ENCODE measurements around the gene ILK. TPM values are rescaled to one million over a fixed set of nuclear protein-coding genes. Genes with fewer than 3 reads are reported as not detected.

ILK gene
- polyA plus RNA-seq (2013, experiment 1 of 2), result 79.5 TPM
- polyA plus RNA-seq (2013, experiment 2 of 2), result 86.9 TPM

DNA sequence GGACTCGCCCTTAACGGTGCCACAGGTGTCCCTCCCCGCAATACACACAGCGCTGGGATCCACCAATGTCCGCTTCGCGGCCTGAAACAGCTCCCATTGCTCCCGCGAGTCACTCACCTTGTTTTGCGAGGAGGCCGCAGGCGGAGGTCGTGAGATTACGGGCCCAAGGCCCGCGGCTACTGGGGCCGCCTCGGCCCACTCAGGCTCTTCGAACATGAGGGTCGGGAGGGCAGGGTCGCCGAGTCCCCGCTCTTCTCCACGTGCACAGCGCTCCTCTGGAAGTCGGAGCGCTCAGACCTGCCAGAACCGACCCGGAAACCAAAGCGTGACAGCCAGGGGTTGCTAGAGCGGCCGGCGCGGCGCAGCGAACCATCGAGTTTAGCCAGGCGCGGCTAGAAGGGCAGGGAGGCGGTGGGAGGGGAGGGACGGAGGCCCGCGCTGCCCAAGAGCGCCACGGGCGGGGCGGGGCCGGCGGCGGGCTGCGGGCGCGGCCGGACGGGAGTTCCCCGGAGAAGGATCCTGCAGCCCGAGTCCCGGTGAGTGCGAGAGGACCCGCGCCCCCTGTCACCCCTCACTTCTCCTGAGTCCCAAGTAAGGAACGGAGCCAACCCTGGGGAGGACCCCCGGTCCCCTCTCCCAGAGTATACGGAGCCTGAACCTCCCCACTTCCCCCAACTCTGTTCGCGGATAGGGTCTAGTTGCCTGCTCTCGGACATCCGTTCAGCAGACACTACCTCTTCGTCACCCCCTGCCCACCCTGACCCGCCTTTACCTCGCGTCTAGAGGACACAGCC is at the start of gene ILK, which contains the start of gene RRP8:
Gene ILK, plus strand, starts transcription at position 488 of the 794 bp plus-strand sequence. CDS start 498 bp downstream, outside the sequence.
Gene RRP8, minus strand, starts transcription at position 330 of the 794 bp plus-strand sequence. Its CDS starts 114 bp downstream, at position 216.
- H3K36me3 ChIP-seq (ENCODE audit: insufficient read depth, low read length), result peaks cover 45% of the 10 kb centered on the region
- no peaks in the 10 kb centered on the region for H3K9me3 ChIP-seq (ENCODE audit: insufficient read depth, low read depth, low read length)
- WGBS, result under 1% methylated on average over 72 of the region's 72 CpGs
- peak within 1 kb of the TSS; percentile 84 for H3K27ac ChIP-seq (ENCODE audit: low read depth, low read length)
- H3K27me3 ChIP-seq (ENCODE audit: insufficient read depth, low read length), result no peaks in the 10 kb centered on the region
- H3K9ac ChIP-seq (ENCODE audit: low read depth, low read length), result peak within 1 kb of the TSS; percentile 88
- H3K4me1 ChIP-seq (ENCODE audit: insufficient read depth, low read length), result peaks cover 31% of the 10 kb centered on the region
- H3K4me3 ChIP-seq (ENCODE audit: low read length), result peak within 1 kb of the TSS; percentile 81

DNA sequence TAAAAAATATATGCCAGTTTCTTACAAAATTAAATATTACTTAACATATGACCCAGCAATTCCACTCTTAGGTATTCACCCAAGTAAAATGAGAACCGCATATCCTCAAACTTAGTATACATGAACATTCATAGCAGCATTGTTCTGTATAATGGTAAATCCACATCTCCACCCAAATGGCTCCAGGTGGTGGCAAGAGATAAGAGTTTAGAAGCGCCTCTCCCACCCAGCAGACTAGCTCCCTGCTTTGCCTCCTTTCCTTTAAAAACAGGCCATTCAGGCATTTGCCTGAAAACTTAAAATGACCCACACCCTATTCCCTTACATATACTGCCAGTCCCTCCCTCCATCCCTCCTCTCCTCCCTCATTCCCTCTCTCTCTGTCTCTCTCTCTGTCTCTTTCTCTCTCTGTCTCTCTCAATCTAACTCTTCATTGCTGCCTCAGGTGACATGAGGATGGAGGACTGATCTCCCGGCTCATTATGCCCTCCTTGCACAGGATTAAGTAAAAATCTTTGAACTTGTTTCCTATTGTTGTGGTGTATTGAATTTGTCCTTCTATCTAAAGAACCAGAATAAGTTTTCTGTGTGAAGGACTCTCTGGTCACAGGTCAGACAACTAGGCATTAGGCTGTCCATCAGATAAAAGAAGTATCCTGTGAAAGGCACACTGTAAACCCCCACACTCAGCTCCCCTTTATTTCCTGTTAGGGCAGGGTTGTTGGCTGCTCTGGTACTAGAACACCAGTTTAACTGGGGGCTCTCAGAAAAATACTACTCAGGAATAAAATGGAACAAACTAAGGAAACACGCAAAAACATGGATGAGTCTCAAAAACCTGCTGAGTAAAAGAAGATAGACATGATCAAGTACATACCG is 48.5 kb upstream of the ILK start:
- no peaks in the 10 kb centered on the region for H3K27me3 ChIP-seq (ENCODE audit: insufficient read depth, low read length)
- WGBS, result 90% methylated on average over 5 of the region's 5 CpGs
- H3K4me1 ChIP-seq (ENCODE audit: insufficient read depth, low read length), result no peaks in the 10 kb centered on the region
- H3K36me3 ChIP-seq (ENCODE audit: insufficient read depth, low read length), result no peaks in the 10 kb centered on the region
- H3K9me3 ChIP-seq (ENCODE audit: insufficient read depth, low read depth, low read length), result no peaks in the 10 kb centered on the region
- H3K27ac ChIP-seq (ENCODE audit: low read depth, low read length), result no peak overlapping the region
- no peak overlapping the region for H3K4me3 ChIP-seq (ENCODE audit: low read length)
- no peak overlapping the region for H3K9ac ChIP-seq (ENCODE audit: low read depth, low read length)

DNA sequence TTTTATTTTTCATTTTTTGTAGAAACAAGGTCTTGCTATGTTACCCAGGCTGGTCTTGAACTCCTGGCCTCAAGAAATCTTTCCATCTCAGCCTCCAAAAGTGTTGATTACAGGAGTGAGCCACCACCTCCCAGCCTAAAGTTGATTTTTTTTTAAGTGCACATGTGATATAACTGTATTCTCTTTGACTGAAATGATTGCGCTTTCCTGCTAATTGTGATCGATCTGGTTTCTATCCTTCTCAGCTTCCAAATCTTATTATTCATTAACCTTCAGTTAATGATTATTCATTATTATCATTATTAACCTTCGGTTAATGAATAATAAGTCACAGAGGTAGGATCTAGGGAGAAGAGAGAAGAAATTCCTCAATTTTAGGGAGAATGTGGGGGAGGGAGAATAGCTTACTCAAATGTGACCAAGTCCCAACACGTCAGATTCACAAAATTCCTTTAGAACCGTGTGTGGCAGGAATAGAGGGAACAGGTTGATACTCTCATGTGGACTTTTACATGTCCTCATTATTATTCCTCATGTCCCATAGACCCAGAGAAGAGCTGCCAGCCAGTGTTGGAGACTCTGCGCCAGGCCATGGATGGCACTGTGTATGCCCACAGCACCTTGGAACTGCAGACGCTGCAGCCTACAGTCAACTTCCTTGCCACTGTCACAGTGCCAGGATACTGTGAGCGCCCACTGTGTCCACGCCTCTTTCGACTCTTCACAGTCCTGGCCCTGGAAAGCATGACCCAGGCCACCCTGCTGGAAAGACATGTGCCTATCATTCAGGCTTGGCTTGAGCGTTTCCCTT is 47.2 kb upstream of the ILK start:
- no peaks in the 10 kb centered on the region for H3K27me3 ChIP-seq (ENCODE audit: insufficient read depth, low read length)
- H3K4me1 ChIP-seq (ENCODE audit: insufficient read depth, low read length), result no peaks in the 10 kb centered on the region
- 93% methylated on average over 11 of the region's 11 CpGs for WGBS
- H3K36me3 ChIP-seq (ENCODE audit: insufficient read depth, low read length), result no peaks in the 10 kb centered on the region
- H3K4me3 ChIP-seq (ENCODE audit: low read length), result no peak overlapping the region
- H3K9me3 ChIP-seq (ENCODE audit: insufficient read depth, low read depth, low read length), result no peaks in the 10 kb centered on the region
- H3K9ac ChIP-seq (ENCODE audit: low read depth, low read length), result no peak overlapping the region
- no peak overlapping the region for H3K27ac ChIP-seq (ENCODE audit: low read depth, low read length)

DNA sequence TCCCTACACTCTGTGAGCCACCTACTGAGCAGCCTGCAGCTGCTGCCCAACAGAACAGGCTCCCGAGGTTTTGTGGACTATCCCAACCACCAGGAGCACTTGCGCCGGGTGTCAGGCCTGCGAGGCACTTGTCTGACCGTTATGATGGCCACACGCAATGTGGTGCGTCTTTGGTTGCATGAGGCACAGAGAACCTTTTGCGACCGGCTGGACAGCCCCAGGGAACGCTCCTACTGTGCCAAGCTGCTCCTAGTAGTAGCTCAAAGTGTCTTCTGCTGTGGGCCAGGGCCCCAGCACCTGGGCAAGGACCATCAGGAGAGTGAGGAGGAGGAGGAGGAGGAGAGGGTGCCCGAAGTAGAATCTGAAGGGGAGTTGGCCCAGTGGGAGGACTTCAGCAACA is 46.5 kb upstream of the ILK start:
- H3K36me3 ChIP-seq (ENCODE audit: insufficient read depth, low read length), result no peaks in the 10 kb centered on the region
- 95% methylated on average over 11 of the region's 11 CpGs for WGBS
- no peak overlapping the region for H3K9ac ChIP-seq (ENCODE audit: low read depth, low read length)

GRCh38 chr11:6557761-6558674 is 45.6 kb upstream of the ILK start:
- no peak overlapping the region for H3K27ac ChIP-seq (ENCODE audit: low read depth, low read length)
- H3K4me3 ChIP-seq (ENCODE audit: low read length), result no peak overlapping the region
- no peaks in the 10 kb centered on the region for H3K36me3 ChIP-seq (ENCODE audit: insufficient read depth, low read length)
- no peaks in the 10 kb centered on the region for H3K27me3 ChIP-seq (ENCODE audit: insufficient read depth, low read length)
- peaks cover 3% of the 10 kb centered on the region; the same call in 1 of the 2 replicates for H3K4me1 ChIP-seq (ENCODE audit: insufficient read depth, low read length)
- WGBS, result 95% methylated on average over 14 of the region's 14 CpGs
- no peak overlapping the region for H3K9ac ChIP-seq (ENCODE audit: low read depth, low read length)
- H3K9me3 ChIP-seq (ENCODE audit: insufficient read depth, low read depth, low read length), result no peaks in the 10 kb centered on the region

More for the DNA sequence above, 46.5 kb upstream of the ILK start:
- H3K27me3 ChIP-seq (ENCODE audit: insufficient read depth, low read length), result no peaks in the 10 kb centered on the region
- H3K4me3 ChIP-seq (ENCODE audit: low read length), result no peak overlapping the region
- no peak overlapping the region for H3K27ac ChIP-seq (ENCODE audit: low read depth, low read length)
- H3K4me1 ChIP-seq (ENCODE audit: insufficient read depth, low read length), result no peaks in the 10 kb centered on the region
- H3K9me3 ChIP-seq (ENCODE audit: insufficient read depth, low read depth, low read length), result no peaks in the 10 kb centered on the region

DNA sequence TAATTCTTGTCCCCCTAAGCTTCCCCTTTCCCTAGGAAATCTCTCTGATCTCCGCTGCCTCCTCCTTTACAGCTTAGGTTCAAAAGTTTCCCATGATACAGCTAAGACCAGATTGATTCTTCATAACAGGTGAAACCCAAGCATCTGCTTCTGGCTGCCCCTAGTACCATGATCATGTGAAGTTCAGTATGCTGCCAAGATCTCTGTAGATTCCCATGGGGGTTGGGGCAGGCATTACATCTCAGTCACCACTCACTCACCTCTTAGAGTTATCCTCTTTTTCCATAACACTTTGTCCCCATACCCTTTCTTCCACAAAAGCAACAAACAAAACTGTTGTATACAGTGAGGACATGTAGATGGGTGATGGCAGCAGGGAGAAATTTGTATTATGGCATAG is 44.2 kb upstream of the ILK start:
- Histone ChIP-seq H3K9ac (ENCODE audit: low read depth, low read length) (no peak overlapping the region), H3K4me3 (ENCODE audit: low read length) (no peak overlapping the region), H3K27me3 (ENCODE audit: insufficient read depth, low read length) (no peaks in the 10 kb centered on the region), H3K36me3 (ENCODE audit: insufficient read depth, low read length) (no peaks in the 10 kb centered on the region), H3K27ac (ENCODE audit: low read depth, low read length) (no peak overlapping the region), H3K4me1 (ENCODE audit: insufficient read depth, low read length) (peaks cover 3% of the 10 kb centered on the region; the same call in 1 of the 2 replicates), H3K9me3 (ENCODE audit: insufficient read depth, low read depth, low read length) (no peaks in the 10 kb centered on the region)
- 91% methylated on average over 1 of the region's 1 CpG for WGBS

- Histone ChIP-seq H3K27me3 (ENCODE audit: insufficient read depth, low read length) (no peaks in the 10 kb centered on the region), H3K36me3 (ENCODE audit: insufficient read depth, low read length) (no peaks in the 10 kb centered on the region), H3K9ac (ENCODE audit: low read depth, low read length) (no peak overlapping the region), H3K4me1 (ENCODE audit: insufficient read depth, low read length) (peaks cover 13% of the 10 kb centered on the region), H3K27ac (ENCODE audit: low read depth, low read length) (no peak overlapping the region), H3K9me3 (ENCODE audit: insufficient read depth, low read depth, low read length) (no peaks in the 10 kb centered on the region), H3K4me3 (ENCODE audit: low read length) (no peak overlapping the region)
- WGBS, result 94% methylated on average over 3 of the region's 3 CpGs
Measured at GRCh38 chr11:6561288-6561687, 42.3 kb upstream of the ILK start.

DNA sequence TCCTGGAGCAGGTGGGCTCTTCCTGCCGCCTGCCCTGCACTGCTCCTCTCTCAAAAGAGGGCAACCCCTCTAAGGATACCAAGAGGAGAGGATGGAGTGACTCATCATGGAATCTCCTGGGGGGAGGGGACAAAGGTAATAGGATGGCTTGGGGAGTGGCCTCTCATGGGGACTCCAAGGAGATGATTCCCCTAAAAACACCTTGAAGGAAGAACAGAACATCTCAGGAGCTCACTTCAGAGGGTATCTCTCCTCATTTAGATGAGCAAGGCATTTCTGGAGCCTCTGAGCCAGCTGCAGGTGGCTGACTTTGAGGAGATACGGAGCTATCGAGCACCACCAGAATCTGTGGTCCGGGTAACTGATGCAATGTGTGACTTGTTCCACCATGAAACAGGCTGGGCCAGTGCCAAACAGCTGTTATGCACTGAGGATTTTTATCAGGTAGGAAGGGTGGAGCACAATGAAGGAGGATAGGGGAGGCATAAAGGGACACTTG is 40.4 kb upstream of the ILK start:
- no peak overlapping the region for H3K4me3 ChIP-seq (ENCODE audit: low read length)
- H3K9me3 ChIP-seq (ENCODE audit: insufficient read depth, low read depth, low read length), result no peaks in the 10 kb centered on the region
- H3K36me3 ChIP-seq (ENCODE audit: insufficient read depth, low read length), result no peaks in the 10 kb centered on the region
- 90% methylated on average over 4 of the region's 4 CpGs for WGBS
- H3K27me3 ChIP-seq (ENCODE audit: insufficient read depth, low read length), result no peaks in the 10 kb centered on the region
- no peak overlapping the region for H3K9ac ChIP-seq (ENCODE audit: low read depth, low read length)
- H3K4me1 ChIP-seq (ENCODE audit: insufficient read depth, low read length), result peaks cover 16% of the 10 kb centered on the region
- H3K27ac ChIP-seq (ENCODE audit: low read depth, low read length), result no peak overlapping the region

GRCh38 chr11:6563667-6564066 is 39.9 kb upstream of the ILK start:
- Histone ChIP-seq H3K9me3 (ENCODE audit: insufficient read depth, low read depth, low read length) (no peaks in the 10 kb centered on the region), H3K4me1 (ENCODE audit: insufficient read depth, low read length) (peaks cover 18% of the 10 kb centered on the region), H3K9ac (ENCODE audit: low read depth, low read length) (no peak overlapping the region), H3K36me3 (ENCODE audit: insufficient read depth, low read length) (no peaks in the 10 kb centered on the region), H3K4me3 (ENCODE audit: low read length) (no peak overlapping the region), H3K27ac (ENCODE audit: low read depth, low read length) (no peak overlapping the region), H3K27me3 (ENCODE audit: insufficient read depth, low read length) (no peaks in the 10 kb centered on the region)
- 95% methylated on average over 10 of the region's 10 CpGs for WGBS

- Histone ChIP-seq H3K27ac (ENCODE audit: low read depth, low read length) (no peak overlapping the region; the same call in 1 of the 2 replicates), H3K36me3 (ENCODE audit: insufficient read depth, low read length) (no peaks in the 10 kb centered on the region), H3K4me1 (ENCODE audit: insufficient read depth, low read length) (peaks cover 18% of the 10 kb centered on the region), H3K27me3 (ENCODE audit: insufficient read depth, low read length) (no peaks in the 10 kb centered on the region), H3K9ac (ENCODE audit: low read depth, low read length) (no peak overlapping the region), H3K9me3 (ENCODE audit: insufficient read depth, low read depth, low read length) (no peaks in the 10 kb centered on the region), H3K4me3 (ENCODE audit: low read length) (no peak overlapping the region)
- 82% methylated on average over 2 of the region's 2 CpGs for WGBS
Measured at GRCh38 chr11:6565325-6565724, 38.2 kb upstream of the ILK start.

Measured in HUES64 (cell line).